GM23338 (cell line): ENCODE measurements around the gene DEXI.

Experiments used
- EZH2 ChIP-seq: fragments of 200-600 bp; sonication (generic); IDR thresholded peaks from one replicate; pipeline ENCODE4 v1.8.0; 2017; ENCODE audit warnings: antibody characterized with exemption, mild to moderate bottlenecking, low read depth; ENCODE audit not compliant: unreplicated experiment
- EZH2phosphoT487 ChIP-seq: fragments of 200-600 bp; sonication (generic); IDR thresholded peaks from one replicate; pipeline ENCODE4 v1.8.1; 2018; ENCODE audit warnings: antibody characterized with exemption; ENCODE audit not compliant: unreplicated experiment
- POLR2AphosphoS5 ChIP-seq: IDR thresholded peaks from 2 replicates; pipeline ENCODE4 v1.6.1; 2016; ENCODE audit warnings: antibody characterized with exemption, low read depth
- STAT1 ChIP-seq: IDR thresholded peaks from one replicate; pipeline ENCODE4 v1.6.1; 2016; ENCODE audit warnings: antibody characterized with exemption; ENCODE audit not compliant: unreplicated experiment
- TF ChIP-seq, protein P1 (sequence below), 2 experiments: fragments of 200-600 bp in 1 of 2; sonication (generic) in 1 of 2; conservative IDR thresholded peaks; 2 replicates each; pipeline versions ENCODE4 v1.5.1 to v1.6.1; 2016 to 2017; ENCODE audit warnings: antibody characterized with exemption in 2 of 2, low read depth in 2 of 2, mild to moderate bottlenecking in 2 of 2, moderate library complexity in 1 of 2
- TF ChIP-seq, protein P2 (sequence below): IDR thresholded peaks from one replicate; pipeline ENCODE4 v1.6.1; 2018; ENCODE audit warnings: antibody characterized with exemption; ENCODE audit not compliant: unreplicated experiment

DNA sequence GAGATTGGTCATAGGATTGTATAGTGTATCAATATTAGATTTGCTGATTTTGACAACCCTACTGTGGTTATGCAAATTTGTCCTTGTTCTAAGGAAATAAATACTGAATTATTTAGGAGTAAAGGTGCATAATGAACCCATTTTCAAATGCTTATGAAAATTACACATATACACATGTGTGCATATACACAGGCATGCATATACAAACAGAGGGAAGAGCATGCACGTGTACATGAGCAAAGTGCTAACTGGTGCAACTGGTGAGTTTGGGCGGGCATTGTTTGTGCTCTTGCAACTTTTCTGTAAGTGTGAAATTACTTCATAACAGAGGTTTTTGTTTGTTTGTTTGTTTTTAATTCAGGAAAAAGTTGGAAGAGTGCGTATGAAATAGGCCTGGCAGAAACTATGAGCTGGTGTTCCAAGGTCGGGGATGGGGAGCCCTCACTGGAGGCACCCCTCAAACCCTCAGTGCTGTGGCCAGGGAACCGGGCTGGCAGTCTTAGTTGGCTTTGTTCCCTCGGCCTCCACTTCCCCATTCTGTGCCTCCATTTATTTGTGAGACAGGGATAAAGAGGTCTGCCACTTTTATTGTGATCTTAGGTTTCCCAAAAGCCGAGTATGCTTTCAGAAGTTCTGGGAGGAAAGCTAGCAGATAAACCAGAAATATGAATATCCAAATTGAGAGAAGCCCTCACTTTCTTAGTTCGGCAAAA lies 5.8 kb downstream of the DEXI start:
- TF ChIP-seq, protein P1, sequence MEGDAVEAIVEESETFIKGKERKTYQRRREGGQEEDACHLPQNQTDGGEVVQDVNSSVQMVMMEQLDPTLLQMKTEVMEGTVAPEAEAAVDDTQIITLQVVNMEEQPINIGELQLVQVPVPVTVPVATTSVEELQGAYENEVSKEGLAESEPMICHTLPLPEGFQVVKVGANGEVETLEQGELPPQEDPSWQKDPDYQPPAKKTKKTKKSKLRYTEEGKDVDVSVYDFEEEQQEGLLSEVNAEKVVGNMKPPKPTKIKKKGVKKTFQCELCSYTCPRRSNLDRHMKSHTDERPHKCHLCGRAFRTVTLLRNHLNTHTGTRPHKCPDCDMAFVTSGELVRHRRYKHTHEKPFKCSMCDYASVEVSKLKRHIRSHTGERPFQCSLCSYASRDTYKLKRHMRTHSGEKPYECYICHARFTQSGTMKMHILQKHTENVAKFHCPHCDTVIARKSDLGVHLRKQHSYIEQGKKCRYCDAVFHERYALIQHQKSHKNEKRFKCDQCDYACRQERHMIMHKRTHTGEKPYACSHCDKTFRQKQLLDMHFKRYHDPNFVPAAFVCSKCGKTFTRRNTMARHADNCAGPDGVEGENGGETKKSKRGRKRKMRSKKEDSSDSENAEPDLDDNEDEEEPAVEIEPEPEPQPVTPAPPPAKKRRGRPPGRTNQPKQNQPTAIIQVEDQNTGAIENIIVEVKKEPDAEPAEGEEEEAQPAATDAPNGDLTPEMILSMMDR (conservative IDR thresholded peaks at IDR 0.05; ENCODE audit: low read depth in 2 of 2) = no peak
- TF ChIP-seq EZH2 = no peak
- TF ChIP-seq POLR2AphosphoS5 = no peak
- TF ChIP-seq, protein P2, sequence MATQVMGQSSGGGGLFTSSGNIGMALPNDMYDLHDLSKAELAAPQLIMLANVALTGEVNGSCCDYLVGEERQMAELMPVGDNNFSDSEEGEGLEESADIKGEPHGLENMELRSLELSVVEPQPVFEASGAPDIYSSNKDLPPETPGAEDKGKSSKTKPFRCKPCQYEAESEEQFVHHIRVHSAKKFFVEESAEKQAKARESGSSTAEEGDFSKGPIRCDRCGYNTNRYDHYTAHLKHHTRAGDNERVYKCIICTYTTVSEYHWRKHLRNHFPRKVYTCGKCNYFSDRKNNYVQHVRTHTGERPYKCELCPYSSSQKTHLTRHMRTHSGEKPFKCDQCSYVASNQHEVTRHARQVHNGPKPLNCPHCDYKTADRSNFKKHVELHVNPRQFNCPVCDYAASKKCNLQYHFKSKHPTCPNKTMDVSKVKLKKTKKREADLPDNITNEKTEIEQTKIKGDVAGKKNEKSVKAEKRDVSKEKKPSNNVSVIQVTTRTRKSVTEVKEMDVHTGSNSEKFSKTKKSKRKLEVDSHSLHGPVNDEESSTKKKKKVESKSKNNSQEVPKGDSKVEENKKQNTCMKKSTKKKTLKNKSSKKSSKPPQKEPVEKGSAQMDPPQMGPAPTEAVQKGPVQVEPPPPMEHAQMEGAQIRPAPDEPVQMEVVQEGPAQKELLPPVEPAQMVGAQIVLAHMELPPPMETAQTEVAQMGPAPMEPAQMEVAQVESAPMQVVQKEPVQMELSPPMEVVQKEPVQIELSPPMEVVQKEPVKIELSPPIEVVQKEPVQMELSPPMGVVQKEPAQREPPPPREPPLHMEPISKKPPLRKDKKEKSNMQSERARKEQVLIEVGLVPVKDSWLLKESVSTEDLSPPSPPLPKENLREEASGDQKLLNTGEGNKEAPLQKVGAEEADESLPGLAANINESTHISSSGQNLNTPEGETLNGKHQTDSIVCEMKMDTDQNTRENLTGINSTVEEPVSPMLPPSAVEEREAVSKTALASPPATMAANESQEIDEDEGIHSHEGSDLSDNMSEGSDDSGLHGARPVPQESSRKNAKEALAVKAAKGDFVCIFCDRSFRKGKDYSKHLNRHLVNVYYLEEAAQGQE = no peak
- TF ChIP-seq STAT1 = no peak
- TF ChIP-seq EZH2phosphoT487 = no peak
